Measurements from ENCODE around the gene CMC2. TPM values are rescaled to one million over a fixed set of nuclear protein-coding genes. Genes with fewer than 3 reads are reported as not detected.

The CMC2 gene
- total and polyA plus RNA-seq, 2 of the 13 experiments (the other 11 are each of a cell fraction or from before 2014, with no cell fraction given), result 116 to 129 TPM

DNA sequence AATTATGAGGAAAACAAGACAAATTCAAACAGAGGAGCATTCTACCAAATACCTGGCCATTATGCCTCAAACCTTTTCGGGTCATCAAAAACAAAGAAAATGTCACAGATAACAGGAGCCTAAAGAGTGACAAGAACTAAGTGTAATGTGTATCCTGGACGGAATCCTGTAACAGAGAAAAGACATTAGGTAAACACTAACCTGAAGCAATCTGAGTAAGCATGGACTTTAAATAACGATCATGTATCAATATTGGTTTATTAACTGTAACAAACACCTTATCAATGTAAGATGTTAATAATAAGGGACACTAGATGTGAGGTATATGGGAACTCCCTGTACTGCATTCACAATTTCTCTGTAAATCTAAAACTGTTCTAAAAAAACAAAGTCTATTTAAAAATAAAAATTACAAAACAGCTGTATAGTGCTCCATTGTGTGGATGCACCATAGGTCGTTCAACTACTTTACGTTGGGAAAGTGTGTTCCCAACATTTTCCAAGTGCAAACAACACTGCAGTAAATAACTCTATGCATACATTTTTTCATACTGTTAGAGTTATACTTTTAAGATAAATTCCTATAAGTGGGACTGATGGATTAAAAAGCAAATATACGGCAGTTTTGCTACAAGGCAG, 14.8 kb downstream of the CMC2 start (continued):
- TF ChIP-seq, protein P1, sequence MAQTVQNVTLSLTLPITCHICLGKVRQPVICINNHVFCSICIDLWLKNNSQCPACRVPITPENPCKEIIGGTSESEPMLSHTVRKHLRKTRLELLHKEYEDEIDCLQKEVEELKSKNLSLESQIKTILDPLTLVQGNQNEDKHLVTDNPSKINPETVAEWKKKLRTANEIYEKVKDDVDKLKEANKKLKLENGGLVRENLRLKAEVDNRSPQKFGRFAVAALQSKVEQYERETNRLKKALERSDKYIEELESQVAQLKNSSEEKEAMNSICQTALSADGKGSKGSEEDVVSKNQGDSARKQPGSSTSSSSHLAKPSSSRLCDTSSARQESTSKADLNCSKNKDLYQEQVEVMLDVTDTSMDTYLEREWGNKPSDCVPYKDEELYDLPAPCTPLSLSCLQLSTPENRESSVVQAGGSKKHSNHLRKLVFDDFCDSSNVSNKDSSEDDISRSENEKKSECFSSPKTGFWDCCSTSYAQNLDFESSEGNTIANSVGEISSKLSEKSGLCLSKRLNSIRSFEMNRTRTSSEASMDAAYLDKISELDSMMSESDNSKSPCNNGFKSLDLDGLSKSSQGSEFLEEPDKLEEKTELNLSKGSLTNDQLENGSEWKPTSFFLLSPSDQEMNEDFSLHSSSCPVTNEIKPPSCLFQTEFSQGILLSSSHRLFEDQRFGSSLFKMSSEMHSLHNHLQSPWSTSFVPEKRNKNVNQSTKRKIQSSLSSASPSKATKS (CRISPR knock-in tag; IDR thresholded peaks at IDR 0.05), result no peak
- TF ChIP-seq, protein P2, sequence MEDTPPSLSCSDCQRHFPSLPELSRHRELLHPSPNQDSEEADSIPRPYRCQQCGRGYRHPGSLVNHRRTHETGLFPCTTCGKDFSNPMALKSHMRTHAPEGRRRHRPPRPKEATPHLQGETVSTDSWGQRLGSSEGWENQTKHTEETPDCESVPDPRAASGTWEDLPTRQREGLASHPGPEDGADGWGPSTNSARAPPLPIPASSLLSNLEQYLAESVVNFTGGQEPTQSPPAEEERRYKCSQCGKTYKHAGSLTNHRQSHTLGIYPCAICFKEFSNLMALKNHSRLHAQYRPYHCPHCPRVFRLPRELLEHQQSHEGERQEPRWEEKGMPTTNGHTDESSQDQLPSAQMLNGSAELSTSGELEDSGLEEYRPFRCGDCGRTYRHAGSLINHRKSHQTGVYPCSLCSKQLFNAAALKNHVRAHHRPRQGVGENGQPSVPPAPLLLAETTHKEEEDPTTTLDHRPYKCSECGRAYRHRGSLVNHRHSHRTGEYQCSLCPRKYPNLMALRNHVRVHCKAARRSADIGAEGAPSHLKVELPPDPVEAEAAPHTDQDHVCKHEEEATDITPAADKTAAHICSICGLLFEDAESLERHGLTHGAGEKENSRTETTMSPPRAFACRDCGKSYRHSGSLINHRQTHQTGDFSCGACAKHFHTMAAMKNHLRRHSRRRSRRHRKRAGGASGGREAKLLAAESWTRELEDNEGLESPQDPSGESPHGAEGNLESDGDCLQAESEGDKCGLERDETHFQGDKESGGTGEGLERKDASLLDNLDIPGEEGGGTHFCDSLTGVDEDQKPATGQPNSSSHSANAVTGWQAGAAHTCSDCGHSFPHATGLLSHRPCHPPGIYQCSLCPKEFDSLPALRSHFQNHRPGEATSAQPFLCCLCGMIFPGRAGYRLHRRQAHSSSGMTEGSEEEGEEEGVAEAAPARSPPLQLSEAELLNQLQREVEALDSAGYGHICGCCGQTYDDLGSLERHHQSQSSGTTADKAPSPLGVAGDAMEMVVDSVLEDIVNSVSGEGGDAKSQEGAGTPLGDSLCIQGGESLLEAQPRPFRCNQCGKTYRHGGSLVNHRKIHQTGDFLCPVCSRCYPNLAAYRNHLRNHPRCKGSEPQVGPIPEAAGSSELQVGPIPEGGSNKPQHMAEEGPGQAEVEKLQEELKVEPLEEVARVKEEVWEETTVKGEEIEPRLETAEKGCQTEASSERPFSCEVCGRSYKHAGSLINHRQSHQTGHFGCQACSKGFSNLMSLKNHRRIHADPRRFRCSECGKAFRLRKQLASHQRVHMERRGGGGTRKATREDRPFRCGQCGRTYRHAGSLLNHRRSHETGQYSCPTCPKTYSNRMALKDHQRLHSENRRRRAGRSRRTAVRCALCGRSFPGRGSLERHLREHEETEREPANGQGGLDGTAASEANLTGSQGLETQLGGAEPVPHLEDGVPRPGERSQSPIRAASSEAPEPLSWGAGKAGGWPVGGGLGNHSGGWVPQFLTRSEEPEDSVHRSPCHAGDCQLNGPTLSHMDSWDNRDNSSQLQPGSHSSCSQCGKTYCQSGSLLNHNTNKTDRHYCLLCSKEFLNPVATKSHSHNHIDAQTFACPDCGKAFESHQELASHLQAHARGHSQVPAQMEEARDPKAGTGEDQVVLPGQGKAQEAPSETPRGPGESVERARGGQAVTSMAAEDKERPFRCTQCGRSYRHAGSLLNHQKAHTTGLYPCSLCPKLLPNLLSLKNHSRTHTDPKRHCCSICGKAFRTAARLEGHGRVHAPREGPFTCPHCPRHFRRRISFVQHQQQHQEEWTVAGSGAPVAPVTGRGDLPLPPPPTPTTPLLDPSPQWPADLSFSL (CRISPR knock-in tag; IDR thresholded peaks at IDR 0.05), result no peak
- TF ChIP-seq ZNF557 (CRISPR knock-in tag; IDR thresholded peaks at IDR 0.05), result no peak
- TF ChIP-seq PHF20 (CRISPR knock-in tag; IDR thresholded peaks at IDR 0.05), result no peak
- TF ChIP-seq GFI1 (CRISPR knock-in tag; IDR thresholded peaks at IDR 0.05; ENCODE audit: borderline replicate concordance), result peak; percentile 45
- peak; percentile 65; the same call in 1 of the 2 replicates for TF ChIP-seq MIXL1 (CRISPR knock-in tag; IDR thresholded peaks at IDR 0.05)
- peak; percentile 98 for TF ChIP-seq FOXA1 (IDR thresholded peaks at IDR 0.05)
- peak; percentile 93 for TF ChIP-seq FOXA1 (CRISPR knock-in tag; IDR thresholded peaks at IDR 0.05)
- TF ChIP-seq, protein P3, sequence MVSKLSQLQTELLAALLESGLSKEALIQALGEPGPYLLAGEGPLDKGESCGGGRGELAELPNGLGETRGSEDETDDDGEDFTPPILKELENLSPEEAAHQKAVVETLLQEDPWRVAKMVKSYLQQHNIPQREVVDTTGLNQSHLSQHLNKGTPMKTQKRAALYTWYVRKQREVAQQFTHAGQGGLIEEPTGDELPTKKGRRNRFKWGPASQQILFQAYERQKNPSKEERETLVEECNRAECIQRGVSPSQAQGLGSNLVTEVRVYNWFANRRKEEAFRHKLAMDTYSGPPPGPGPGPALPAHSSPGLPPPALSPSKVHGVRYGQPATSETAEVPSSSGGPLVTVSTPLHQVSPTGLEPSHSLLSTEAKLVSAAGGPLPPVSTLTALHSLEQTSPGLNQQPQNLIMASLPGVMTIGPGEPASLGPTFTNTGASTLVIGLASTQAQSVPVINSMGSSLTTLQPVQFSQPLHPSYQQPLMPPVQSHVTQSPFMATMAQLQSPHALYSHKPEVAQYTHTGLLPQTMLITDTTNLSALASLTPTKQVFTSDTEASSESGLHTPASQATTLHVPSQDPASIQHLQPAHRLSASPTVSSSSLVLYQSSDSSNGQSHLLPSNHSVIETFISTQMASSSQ (IDR thresholded peaks at IDR 0.05; ENCODE audit: low read depth), result 0 out of 2 replicates have a peak, but pooled peaks have one; percentile 55
- TF ChIP-seq, protein P3 (CRISPR knock-in tag; IDR thresholded peaks at IDR 0.05; ENCODE audit: borderline replicate concordance), result no peak; the same call in 1 of the 2 replicates
- TF ChIP-seq, protein P4, sequence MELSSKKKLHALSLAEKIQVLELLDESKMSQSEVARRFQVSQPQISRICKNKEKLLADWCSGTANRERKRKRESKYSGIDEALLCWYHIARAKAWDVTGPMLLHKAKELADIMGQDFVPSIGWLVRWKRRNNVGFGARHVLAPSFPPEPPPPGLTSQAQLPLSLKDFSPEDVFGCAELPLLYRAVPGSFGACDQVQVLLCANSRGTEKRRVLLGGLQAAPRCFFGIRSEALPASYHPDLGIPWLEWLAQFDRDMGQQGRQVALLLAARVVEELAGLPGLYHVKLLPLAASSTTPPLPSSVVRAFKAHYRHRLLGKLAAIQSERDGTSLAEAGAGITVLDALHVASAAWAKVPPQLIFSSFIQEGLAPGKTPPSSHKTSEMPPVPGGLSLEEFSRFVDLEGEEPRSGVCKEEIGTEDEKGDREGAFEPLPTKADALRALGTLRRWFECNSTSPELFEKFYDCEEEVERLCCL (CRISPR knock-in tag; IDR thresholded peaks at IDR 0.05; ENCODE audit: borderline replicate concordance), result no peak
- no peak for TF ChIP-seq ZNF747 (CRISPR knock-in tag; IDR thresholded peaks at IDR 0.05; ENCODE audit: borderline replicate concordance)
- TF ChIP-seq ZFP36L1 (CRISPR knock-in tag; IDR thresholded peaks at IDR 0.05), result no peak
- TF ChIP-seq THYN1 (CRISPR knock-in tag; IDR thresholded peaks at IDR 0.05; ENCODE audit: borderline replicate concordance, low read depth), result no peak
